BE2C (cell line): Measurements from ENCODE around the gene FOXP4.

Experiments used
- DNase-seq: peaks from one replicate; pipeline ENCODE4 v3.0.0-alpha.2; 2020
- H3K27me3 ChIP-seq: fragments of 250-450 bp; sonication (Bioruptor Pico); 2 replicates; pipeline ENCODE4 v1.5.1; 2020; ENCODE audit warnings: mild to moderate bottlenecking
- H3K36me3 ChIP-seq: fragments of 250-450 bp; sonication (Bioruptor Pico); 2 replicates; pipeline ENCODE4 v1.5.1; 2020; ENCODE audit warnings: mild to moderate bottlenecking
- H3K4me1 ChIP-seq: fragments of 250-450 bp; sonication (Bioruptor Pico); 2 replicates; pipeline ENCODE4 v1.5.1; 2020
- H3K4me3 ChIP-seq: 2 replicates; pipeline ENCODE4 v1.5.1; 2011; ENCODE audit warnings: low read depth, low read length
- H3K9me3 ChIP-seq: fragments of 250-450 bp; sonication (Bioruptor Pico); 2 replicates; pipeline ENCODE4 v1.5.1; 2020
- CTCF ChIP-seq: IDR thresholded peaks from 2 replicates; pipeline ENCODE4 v1.5.1; 2012; ENCODE audit warnings: mild to moderate bottlenecking, low read depth, low read length

FOXP4 gene

DNA sequence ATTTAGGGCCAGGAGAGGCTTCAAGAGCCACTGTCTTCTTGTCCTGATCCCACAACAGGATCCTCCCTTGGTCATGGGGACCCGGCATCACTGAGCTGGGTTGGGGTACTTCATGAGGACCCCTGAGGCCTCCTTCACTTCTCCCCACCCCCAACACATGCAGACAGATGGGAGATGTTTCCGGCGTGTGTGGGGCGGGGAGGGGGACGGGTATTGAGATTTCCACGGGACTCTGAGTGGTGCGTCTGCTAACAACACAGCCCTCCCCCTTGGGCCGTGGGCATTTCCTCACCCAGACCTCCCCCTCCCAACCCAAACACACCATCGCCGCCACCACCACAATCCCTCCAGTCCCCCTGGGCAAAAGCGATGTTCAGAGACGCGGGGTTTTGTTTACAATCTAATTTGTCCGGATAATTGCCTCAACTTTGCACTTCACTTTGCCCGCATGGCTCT lies 906 bp upstream of the FOXP4 start:
- Histone ChIP-seq H3K4me1 (no peaks in the 10 kb centered on the region; the same call in 1 of the 2 replicates), H3K9me3 (no peaks in the 10 kb centered on the region), H3K27me3 (no peaks in the 10 kb centered on the region), H3K4me3 (peak overlapping the region; percentile 90), H3K36me3 (no peaks in the 10 kb centered on the region)
- DNase-seq = no peak
- TF ChIP-seq CTCF = no peak

DNA sequence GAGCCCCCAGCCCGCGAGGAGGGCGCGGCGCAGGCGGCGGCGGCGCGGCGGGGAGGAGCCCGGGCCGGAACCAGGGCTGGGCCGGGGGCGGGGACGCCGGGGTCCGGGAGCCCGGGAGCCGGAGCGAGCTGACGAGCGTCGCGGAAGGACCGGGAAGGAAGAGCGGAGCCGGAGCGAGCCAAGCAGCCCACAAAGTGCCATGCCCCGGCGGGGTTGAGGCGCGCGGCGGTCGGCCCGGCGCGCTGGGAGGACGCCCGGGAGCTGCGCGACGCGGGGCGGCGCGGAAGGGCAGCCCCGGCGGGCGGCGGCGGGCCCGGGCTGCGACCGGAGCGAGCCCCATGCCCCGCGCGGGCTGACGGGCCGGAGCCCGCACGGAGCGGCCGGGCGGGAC lies 289 bp downstream of the FOXP4 start:
- peaks cover 6% of the 10 kb centered on the region for H3K4me1 ChIP-seq
- no peaks in the 10 kb centered on the region for H3K9me3 ChIP-seq
- no peaks in the 10 kb centered on the region for H3K36me3 ChIP-seq
- H3K27me3 ChIP-seq = no peaks in the 10 kb centered on the region
- peak overlapping the region; percentile 73 for H3K4me3 ChIP-seq
- TF ChIP-seq CTCF = no peak
- DNase-seq = no peak

DNA sequence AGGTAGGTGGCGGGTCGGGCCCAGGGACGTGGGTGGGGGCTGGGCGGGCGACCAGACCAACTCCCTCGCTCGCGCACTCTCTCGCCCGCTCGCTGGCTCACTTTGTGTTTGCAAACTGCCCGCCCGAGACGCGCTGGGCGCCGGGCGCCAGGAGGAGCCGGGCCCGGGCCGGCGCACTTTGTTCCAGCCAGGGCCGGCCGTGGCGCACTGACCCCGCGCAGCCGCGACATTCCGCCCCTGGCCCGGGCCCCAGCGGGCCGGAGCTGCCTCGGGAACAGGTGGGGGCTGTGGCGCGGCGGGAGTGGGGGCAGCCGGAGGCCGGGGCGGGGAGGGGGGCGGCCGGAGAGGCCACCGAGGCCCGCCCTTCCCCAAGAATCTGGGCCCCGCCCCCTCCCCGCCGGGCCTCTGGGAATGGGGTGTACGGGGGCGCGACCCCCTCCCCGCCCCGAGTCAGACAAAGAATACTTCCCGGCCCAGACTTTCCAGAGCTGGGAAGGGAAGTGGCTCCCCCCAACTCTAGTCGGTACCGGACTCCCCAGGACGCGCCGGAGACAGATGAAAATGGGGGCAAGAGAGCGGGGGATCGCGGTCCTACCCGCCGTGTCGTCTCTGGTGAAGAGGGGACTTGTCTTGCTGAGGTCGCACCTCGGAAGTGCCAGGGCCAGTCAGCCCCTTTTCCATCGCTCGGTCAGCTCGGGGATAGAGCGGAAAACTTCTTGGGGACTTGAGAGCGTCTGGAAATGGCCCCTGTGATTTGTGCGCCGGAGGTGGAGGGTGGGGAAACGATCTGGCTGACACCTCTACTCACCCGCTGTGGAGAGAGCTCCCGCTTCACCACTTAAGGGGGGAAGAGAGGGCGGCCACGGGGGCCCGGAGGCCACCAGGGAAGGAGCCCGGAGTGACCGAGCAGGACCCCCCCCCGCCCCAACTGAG lies 951 bp downstream of the FOXP4 start:
- Histone ChIP-seq H3K4me3 (peak overlapping the region; percentile 73), H3K4me1 (peaks cover 6% of the 10 kb centered on the region), H3K36me3 (no peaks in the 10 kb centered on the region), H3K27me3 (no peaks in the 10 kb centered on the region), H3K9me3 (no peaks in the 10 kb centered on the region)
- TF ChIP-seq CTCF = no peak
- DNase-seq = peak; percentile 61

DNA sequence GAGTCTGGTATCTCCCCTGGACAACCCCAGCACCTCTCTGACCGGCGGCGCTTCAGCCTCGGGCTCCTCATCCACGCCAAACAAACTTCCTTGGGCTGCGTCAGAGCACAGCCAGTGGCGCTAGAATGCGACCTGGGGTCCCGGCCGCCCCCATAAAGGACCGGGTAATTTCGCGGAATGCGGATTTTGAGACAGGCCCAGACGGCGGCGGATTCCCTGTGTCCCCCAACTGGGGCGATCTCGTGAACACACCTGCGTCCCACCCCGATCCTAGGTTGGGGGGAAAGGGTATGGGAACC lies 1.6 kb downstream of the FOXP4 start:
- H3K4me1 ChIP-seq = peaks cover 6% of the 10 kb centered on the region
- no peaks in the 10 kb centered on the region for H3K36me3 ChIP-seq
- no peak for DNase-seq
- peak overlapping the region; percentile 73 for H3K4me3 ChIP-seq
- H3K9me3 ChIP-seq = no peaks in the 10 kb centered on the region
- no peak for TF ChIP-seq CTCF
- no peaks in the 10 kb centered on the region for H3K27me3 ChIP-seq

GRCh38 chr6:41548098-41548840 lies 2.1 kb downstream of the FOXP4 start:
- H3K9me3 ChIP-seq = no peaks in the 10 kb centered on the region
- H3K4me3 ChIP-seq = no peak overlapping the region
- H3K4me1 ChIP-seq = peaks cover 6% of the 10 kb centered on the region
- H3K36me3 ChIP-seq = no peaks in the 10 kb centered on the region
- DNase-seq = no peak
- H3K27me3 ChIP-seq = no peaks in the 10 kb centered on the region
- no peak for TF ChIP-seq CTCF
